ENCODE data around the gene SPRR2E.

DNA sequence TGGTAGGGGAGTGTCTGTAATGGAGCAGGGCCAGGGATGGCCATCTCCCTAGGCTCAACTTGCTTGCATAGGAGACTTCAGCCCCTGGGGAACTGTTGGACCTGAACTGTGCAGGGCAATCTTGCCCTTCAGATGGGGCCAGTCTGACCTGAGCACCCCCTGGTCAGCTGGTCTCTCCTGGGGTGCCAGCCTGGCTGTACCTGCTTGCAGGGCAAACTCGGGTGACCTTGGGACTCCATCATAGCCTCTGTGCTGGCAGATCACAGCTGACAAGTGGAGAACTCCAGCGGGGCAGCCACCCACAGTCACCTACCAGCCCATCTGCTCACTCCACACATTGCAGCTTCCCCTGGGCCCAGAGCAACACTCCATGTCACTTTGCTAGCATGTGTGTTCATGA, 45.1 kb downstream of the SPRR2E start:
- TF ChIP-seq, protein P1, sequence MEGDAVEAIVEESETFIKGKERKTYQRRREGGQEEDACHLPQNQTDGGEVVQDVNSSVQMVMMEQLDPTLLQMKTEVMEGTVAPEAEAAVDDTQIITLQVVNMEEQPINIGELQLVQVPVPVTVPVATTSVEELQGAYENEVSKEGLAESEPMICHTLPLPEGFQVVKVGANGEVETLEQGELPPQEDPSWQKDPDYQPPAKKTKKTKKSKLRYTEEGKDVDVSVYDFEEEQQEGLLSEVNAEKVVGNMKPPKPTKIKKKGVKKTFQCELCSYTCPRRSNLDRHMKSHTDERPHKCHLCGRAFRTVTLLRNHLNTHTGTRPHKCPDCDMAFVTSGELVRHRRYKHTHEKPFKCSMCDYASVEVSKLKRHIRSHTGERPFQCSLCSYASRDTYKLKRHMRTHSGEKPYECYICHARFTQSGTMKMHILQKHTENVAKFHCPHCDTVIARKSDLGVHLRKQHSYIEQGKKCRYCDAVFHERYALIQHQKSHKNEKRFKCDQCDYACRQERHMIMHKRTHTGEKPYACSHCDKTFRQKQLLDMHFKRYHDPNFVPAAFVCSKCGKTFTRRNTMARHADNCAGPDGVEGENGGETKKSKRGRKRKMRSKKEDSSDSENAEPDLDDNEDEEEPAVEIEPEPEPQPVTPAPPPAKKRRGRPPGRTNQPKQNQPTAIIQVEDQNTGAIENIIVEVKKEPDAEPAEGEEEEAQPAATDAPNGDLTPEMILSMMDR (IDR thresholded peaks at IDR 0.05) = no peak
- TF ChIP-seq EZH2 (IDR thresholded peaks at IDR 0.05) = no peak
